ENCODE results near the gene ZNF766. TPM values are rescaled to one million over a fixed set of nuclear protein-coding genes. Genes with fewer than 3 reads are reported as not detected.

The ZNF766 gene
- total RNA-seq, 6 experiments from 2014 or later: 9.6 to 12.0 (median 10.8) TPM

- Mint-ChIP-seq H3K36me3 (ENCODE audit: low read depth) (peaks cover 65% of the 10 kb centered on the region), H3K9me3 (no peaks in the 10 kb centered on the region), H3K4me1 (ENCODE audit: low read depth) (peaks cover 15% of the 10 kb centered on the region), H3K4me3 (no peak overlapping the region), H3K27me3 (ENCODE audit: insufficient read depth) (no peaks in the 10 kb centered on the region; the same call in 1 of the 2 replicates), H3K27ac (no peak overlapping the region)
- no peak for TF ChIP-seq CTCF (IDR thresholded peaks at IDR 0.05)
- DNase-seq: no peak
Measured at GRCh38 chr19:52226652-52227051, 42.7 kb upstream of the ZNF766 start.

DNA sequence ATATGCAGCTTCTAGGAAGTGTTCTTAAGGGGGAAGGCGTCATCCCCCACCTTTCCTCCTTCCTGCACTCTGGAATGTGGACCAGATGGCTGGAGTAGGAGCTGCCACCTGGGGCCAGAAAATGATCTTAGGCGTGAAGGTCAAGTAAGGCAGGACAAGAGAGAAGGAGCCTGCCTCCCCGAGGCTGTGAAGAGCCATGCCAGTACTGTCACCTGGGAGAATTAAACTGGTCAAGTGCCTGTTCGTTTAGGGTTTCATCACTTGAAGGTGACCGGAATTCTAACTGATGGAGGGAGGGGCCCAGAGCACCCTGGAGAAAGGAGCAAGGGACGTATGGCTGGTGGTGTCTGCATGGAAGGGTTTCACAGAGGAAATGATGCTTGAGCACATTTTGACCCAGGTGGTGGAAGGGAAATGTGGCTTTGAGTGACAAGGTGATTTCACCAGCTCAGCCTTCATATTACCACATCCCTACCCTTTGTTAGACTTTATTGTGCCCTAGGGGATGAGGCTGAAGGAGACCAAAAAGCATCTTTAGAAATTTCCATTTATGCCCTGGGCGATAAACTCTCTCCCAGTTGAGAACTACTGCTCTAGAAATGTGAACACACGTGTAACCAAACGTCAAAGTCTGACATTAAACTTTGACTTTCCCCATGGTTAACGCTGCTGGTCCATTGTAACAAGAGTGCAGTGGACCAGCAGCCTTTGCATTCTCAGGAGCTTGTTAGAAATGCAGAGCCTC, 42.0 kb upstream of the ZNF766 start:
- Mint-ChIP-seq H3K4me3 (no peak overlapping the region), H3K36me3 (ENCODE audit: low read depth) (peaks cover 66% of the 10 kb centered on the region), H3K27ac (no peak overlapping the region), H3K4me1 (ENCODE audit: low read depth) (peaks cover 15% of the 10 kb centered on the region), H3K9me3 (no peaks in the 10 kb centered on the region), H3K27me3 (ENCODE audit: insufficient read depth) (no peaks in the 10 kb centered on the region; the same call in 1 of the 2 replicates)
- DNase-seq: no peak
- no peak for TF ChIP-seq CTCF (IDR thresholded peaks at IDR 0.05)

- Mint-ChIP-seq H3K4me1 (ENCODE audit: low read depth) (peaks cover 15% of the 10 kb centered on the region), H3K36me3 (ENCODE audit: low read depth) (peaks cover 60% of the 10 kb centered on the region), H3K27me3 (ENCODE audit: insufficient read depth) (no peaks in the 10 kb centered on the region; the same call in 1 of the 2 replicates), H3K4me3 (no peak overlapping the region), H3K9me3 (no peaks in the 10 kb centered on the region), H3K27ac (no peak overlapping the region)
- TF ChIP-seq CTCF (IDR thresholded peaks at IDR 0.05): no peak
- DNase-seq: no peak
Measured at GRCh38 chr19:52227980-52228379, 41.4 kb upstream of the ZNF766 start.

DNA sequence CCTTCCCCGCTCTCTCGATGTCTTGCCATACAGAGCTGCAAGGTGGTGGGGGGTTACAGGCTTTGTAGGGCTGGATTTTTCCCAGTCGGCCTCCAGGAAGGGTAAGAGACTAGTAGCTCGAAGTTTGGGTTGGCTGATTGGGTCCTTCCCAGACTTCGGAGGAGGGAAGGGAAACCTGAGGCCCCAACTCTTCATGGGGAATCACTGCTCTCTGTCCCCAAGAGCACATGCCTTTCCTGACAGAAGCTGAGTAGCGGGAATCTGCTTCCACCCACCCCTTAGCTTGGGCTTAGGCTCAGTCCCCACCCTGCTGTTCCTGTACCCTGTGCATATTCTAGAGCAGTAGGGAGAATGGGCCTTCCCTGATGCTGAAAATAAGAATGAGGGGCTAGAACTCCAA, 39.9 kb upstream of the ZNF766 start:
- H3K4me3 Mint-ChIP-seq: no peak overlapping the region
- H3K27ac Mint-ChIP-seq: no peak overlapping the region
- peaks cover 15% of the 10 kb centered on the region for H3K4me1 Mint-ChIP-seq (ENCODE audit: low read depth)
- no peak for TF ChIP-seq CTCF (IDR thresholded peaks at IDR 0.05)
- H3K27me3 Mint-ChIP-seq (ENCODE audit: insufficient read depth): no peaks in the 10 kb centered on the region; the same call in 1 of the 2 replicates
- DNase-seq: no peak
- H3K36me3 Mint-ChIP-seq (ENCODE audit: low read depth): peaks cover 44% of the 10 kb centered on the region
- H3K9me3 Mint-ChIP-seq: no peaks in the 10 kb centered on the region

DNA sequence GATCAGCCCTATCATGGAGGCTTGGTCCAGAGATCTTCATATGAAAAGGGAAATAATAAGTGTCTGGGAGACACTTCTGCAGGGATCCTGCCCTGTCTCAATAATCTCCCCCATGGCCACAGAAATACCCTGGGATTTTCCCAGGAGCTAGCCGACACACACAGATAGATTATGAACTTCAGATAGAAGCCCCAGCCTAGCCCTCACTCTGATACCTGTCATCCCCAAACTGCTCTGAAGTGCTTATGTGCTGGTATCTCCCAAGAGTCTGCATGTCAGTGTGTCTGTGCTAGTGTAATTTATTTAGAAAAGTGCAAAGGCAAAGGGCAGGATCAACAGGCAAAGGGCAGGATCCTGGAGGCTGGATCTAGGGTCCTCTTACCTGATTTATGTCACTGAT, 38.7 kb upstream of the ZNF766 start:
- Mint-ChIP-seq H3K27me3 (ENCODE audit: insufficient read depth) (no peaks in the 10 kb centered on the region; the same call in 1 of the 2 replicates), H3K27ac (peak overlapping the region; percentile 37), H3K4me1 (ENCODE audit: low read depth) (peaks cover 15% of the 10 kb centered on the region), H3K9me3 (no peaks in the 10 kb centered on the region), H3K36me3 (ENCODE audit: low read depth) (peaks cover 36% of the 10 kb centered on the region), H3K4me3 (no peak overlapping the region)
- no peak for TF ChIP-seq CTCF (IDR thresholded peaks at IDR 0.05)
- DNase-seq: no peak
